ENCODE results near the gene KCNK18. TPM values are rescaled to one million over a fixed set of nuclear protein-coding genes. Genes with fewer than 3 reads are reported as not detected.

KCNK18 gene
- total RNA-seq, 2 experiments from 2014 or later: not detected

- TF ChIP-seq EZH2phosphoT487 (IDR thresholded peaks at IDR 0.05; ENCODE audit: borderline replicate concordance, low read depth, low read length) (no peak), CTCF (conservative IDR thresholded peaks at IDR 0.05; ENCODE audit: low read length) (no peak)
- H3K27ac ChIP-seq (ENCODE audit: low read depth, low read length, poor library complexity, severe bottlenecking): no peak overlapping the region
- no TSS peak for BruUV-seq (replicated peaks)
- H4K20me1 ChIP-seq (ENCODE audit: insufficient read depth, low read length): no peaks in the 10 kb centered on the region
- intact Hi-C loops (cut with micrococcal nuclease; ENCODE audit: unreplicated experiment): loop anchor here (10.0 kb wide), 1 partner anchor 203 kb away; no protein-coding TSS in a partner anchor
- no peak overlapping the region for H3K4me3 ChIP-seq (ENCODE audit: low read depth, low read length, poor library complexity, severe bottlenecking)
- H3K4me2 ChIP-seq (ENCODE audit: low read length): no peak overlapping the region
- H3K4me1 ChIP-seq (ENCODE audit: insufficient read depth, low read length, poor library complexity, severe bottlenecking): no peaks in the 10 kb centered on the region
- DNase-seq (ENCODE audit: low spot score): no peak
- H3K36me3 ChIP-seq (ENCODE audit: insufficient read depth, low read length): no peaks in the 10 kb centered on the region
- ChIA-PET CTCF (ENCODE audit: unreplicated experiment) (no interaction called here), POLR2A (interaction anchor here (0.6 kb wide), 1 partner anchor 647 kb away, joined by 3 read pairs; no protein-coding TSS in a partner anchor)
- H3K79me2 ChIP-seq (ENCODE audit: insufficient read depth, low read depth, low read length): no peaks in the 10 kb centered on the region
- H3K9me2 ChIP-seq (ENCODE audit: insufficient read depth, low read length): no peaks in the 10 kb centered on the region
- no peak overlapping the region for H2AFZ ChIP-seq (ENCODE audit: low read length)
- H3K9me3 ChIP-seq (ENCODE audit: low read length): no peaks in the 10 kb centered on the region
These were observed 14.9 kb downstream of the KCNK18 start for GRCh38 chr10:117212176-117212575.

- ChIA-PET CTCF (ENCODE audit: unreplicated experiment) (no interaction called here), POLR2A (no interaction called here)
- Histone ChIP-seq H2AFZ (ENCODE audit: low read length) (no peak overlapping the region), H4K20me1 (ENCODE audit: insufficient read depth, low read length) (no peaks in the 10 kb centered on the region), H3K79me2 (ENCODE audit: insufficient read depth, low read depth, low read length) (no peaks in the 10 kb centered on the region), H3K9me2 (ENCODE audit: insufficient read depth, low read length) (no peaks in the 10 kb centered on the region), H3K4me1 (ENCODE audit: insufficient read depth, low read length, poor library complexity, severe bottlenecking) (no peaks in the 10 kb centered on the region), H3K4me2 (ENCODE audit: low read length) (no peak overlapping the region), H3K36me3 (ENCODE audit: insufficient read depth, low read length) (no peaks in the 10 kb centered on the region), H3K9me3 (ENCODE audit: low read length) (no peaks in the 10 kb centered on the region), H3K4me3 (ENCODE audit: low read depth, low read length, poor library complexity, severe bottlenecking) (no peak overlapping the region), H3K27ac (ENCODE audit: low read depth, low read length, poor library complexity, severe bottlenecking) (no peak overlapping the region)
- TF ChIP-seq EZH2phosphoT487 (IDR thresholded peaks at IDR 0.05; ENCODE audit: borderline replicate concordance, low read depth, low read length): no peak
- no peak for TF ChIP-seq CTCF (conservative IDR thresholded peaks at IDR 0.05; ENCODE audit: low read length)
- BruUV-seq (replicated peaks): no TSS peak
- intact Hi-C loops (cut with micrococcal nuclease; ENCODE audit: unreplicated experiment): loop anchor here (10.0 kb wide), 1 partner anchor 200 kb away; no protein-coding TSS in a partner anchor
- no peak for DNase-seq (ENCODE audit: low spot score)
These were observed 17.1 kb downstream of the KCNK18 start for GRCh38 chr10:117214401-117214800.

GRCh38 chr10:117215079-117215478 is 17.8 kb downstream of the KCNK18 start:
- Histone ChIP-seq H3K4me1 (ENCODE audit: insufficient read depth, low read length, poor library complexity, severe bottlenecking) (no peaks in the 10 kb centered on the region), H3K36me3 (ENCODE audit: insufficient read depth, low read length) (no peaks in the 10 kb centered on the region), H3K79me2 (ENCODE audit: insufficient read depth, low read depth, low read length) (no peaks in the 10 kb centered on the region), H3K4me2 (ENCODE audit: low read length) (no peak overlapping the region), H4K20me1 (ENCODE audit: insufficient read depth, low read length) (no peaks in the 10 kb centered on the region), H3K27ac (ENCODE audit: low read depth, low read length, poor library complexity, severe bottlenecking) (no peak overlapping the region), H3K9me3 (ENCODE audit: low read length) (no peaks in the 10 kb centered on the region), H3K9me2 (ENCODE audit: insufficient read depth, low read length) (no peaks in the 10 kb centered on the region), H2AFZ (ENCODE audit: low read length) (no peak overlapping the region), H3K4me3 (ENCODE audit: low read depth, low read length, poor library complexity, severe bottlenecking) (no peak overlapping the region)
- DNase-seq (ENCODE audit: low spot score): no peak
- intact Hi-C loops (cut with micrococcal nuclease; ENCODE audit: unreplicated experiment): loop anchor here (10.0 kb wide), 1 partner anchor 200 kb away; no protein-coding TSS in a partner anchor
- ChIA-PET CTCF (ENCODE audit: unreplicated experiment) (no interaction called here), POLR2A (no interaction called here)
- BruUV-seq (replicated peaks): no TSS peak
- TF ChIP-seq CTCF (conservative IDR thresholded peaks at IDR 0.05; ENCODE audit: low read length): no peak
- no peak for TF ChIP-seq EZH2phosphoT487 (IDR thresholded peaks at IDR 0.05; ENCODE audit: borderline replicate concordance, low read depth, low read length)
